H1 (cell line): ENCODE results near the gene CRP. TPM values are rescaled to one million over a fixed set of nuclear protein-coding genes. Genes with fewer than 3 reads are reported as not detected.

Experiments
- CTCF ChIA-PET: fragments of 300-600 bp; sonication (Branson Sonifier 250); formaldehyde crosslinking; loops from one replicate; lab custom pipeline; 2021; ENCODE audit not compliant: partially characterized antibody; lab: Charles Lee
- POLR2A ChIA-PET: fragments of 300-600 bp; sonication (Branson Sonifier 250); formaldehyde crosslinking; loops from one replicate; lab custom pipeline; 2021; ENCODE audit warnings: inconsistent platforms; ENCODE audit not compliant: partially characterized antibody; lab: Charles Lee
- DNase-seq, 2 experiments: peaks; one replicate each; pipeline versions ENCODE4 v3.0.0 to v3.0.0-alpha.2; 2010 to 2022; ENCODE audit warnings: low spot score in 2 of 2, low read depth in 1 of 2, mixed read lengths in 1 of 2
- FAIRE-seq: peaks from 2 replicates; lab custom pipeline; 2011; peaks lifted over from hg19 to GRCh38; lab: Jason Lieb, UNC
- H2AFZ ChIP-seq: 2 replicates; pipeline ENCODE4 v1.8.1; 2012; ENCODE audit warnings: low read length, inconsistent platforms
- H2AK5ac ChIP-seq: 2 replicates; pipeline ENCODE4 v1.6.1; 2013; ENCODE audit warnings: low read depth, low read length
- H2BK120ac ChIP-seq: replicated peaks from 2 replicates; pipeline ENCODE3; 2013; ENCODE audit warnings: low read depth, low read length, inconsistent platforms
- H2BK12ac ChIP-seq: 2 replicates; pipeline ENCODE4 v1.6.1; 2013; ENCODE audit warnings: low read depth, low read length
- H2BK15ac ChIP-seq: 2 replicates; pipeline ENCODE4 v1.6.1; 2013; ENCODE audit warnings: low read length
- H2BK20ac ChIP-seq: 2 replicates; pipeline ENCODE4 v1.6.1; 2013; ENCODE audit warnings: low read length
- H2BK5ac ChIP-seq: 2 replicates; pipeline ENCODE4 v1.6.1; 2013; ENCODE audit warnings: low read depth, low read length
- H3K14ac ChIP-seq: 2 replicates; pipeline ENCODE4 v1.6.1; 2013; ENCODE audit warnings: inconsistent platforms; ENCODE audit not compliant: insufficient read length
- H3K18ac ChIP-seq: 2 replicates; pipeline ENCODE4 v1.6.1; 2013; ENCODE audit warnings: low read length; ENCODE audit errors: extremely low read depth
- H3K23ac ChIP-seq: 2 replicates; pipeline ENCODE4 v1.6.1; 2013; ENCODE audit warnings: inconsistent platforms; ENCODE audit not compliant: insufficient read length
- H3K23me2 ChIP-seq: 2 replicates; pipeline ENCODE4 v1.6.1; 2013; ENCODE audit warnings: low read depth, low read length
- H3K27ac ChIP-seq: 2 replicates; pipeline ENCODE4 v1.6.1; 2011; ENCODE audit warnings: low read depth, low read length, inconsistent platforms
- H3K27me3 ChIP-seq, 4 experiments: replicated peaks in 1 of 4; 1 replicate in 1 of 4; 2 replicates in 3 of 4; pipeline versions ENCODE4 v1.6.1 to v1.8.1; 2011 to 2013; ENCODE audit warnings: low read length in 3 of 4, mild to moderate bottlenecking in 3 of 4, inconsistent platforms in 2 of 4, mixed read lengths in 2 of 4, moderate library complexity in 1 of 4; ENCODE audit not compliant: control insufficient read depth in 3 of 4, insufficient read depth in 3 of 4; ENCODE audit errors: extremely low read depth in 1 of 4
- H3K36me3 ChIP-seq, 4 experiments: 2 replicates each; pipeline versions ENCODE4 v1.6.1 to v1.8.1; 2011 to 2013; ENCODE audit warnings: mild to moderate bottlenecking in 4 of 4, low read length in 3 of 4, moderate library complexity in 2 of 4, control low read depth in 1 of 4, inconsistent platforms in 1 of 4; ENCODE audit not compliant: insufficient read depth in 4 of 4, control insufficient read depth in 2 of 4
- H3K4ac ChIP-seq: replicated peaks from 2 replicates; pipeline ENCODE3; 2013; ENCODE audit warnings: low read length, low read depth, mixed read lengths, inconsistent platforms; ENCODE audit not compliant: insufficient read length
- H3K4me1 ChIP-seq, 4 experiments: replicated peaks in 1 of 4; 1 replicate in 1 of 4; 2 replicates in 3 of 4; pipeline versions ENCODE4 v1.6.1 to v1.8.1; 2011 to 2013; ENCODE audit warnings: low read length in 3 of 4, inconsistent platforms in 2 of 4, mixed read lengths in 1 of 4; ENCODE audit not compliant: insufficient read depth in 4 of 4, control insufficient read depth in 3 of 4
- H3K4me2 ChIP-seq, 2 experiments: 2 replicates each; pipeline versions ENCODE4 v1.6.1 to v1.8.1; 2011 to 2013; ENCODE audit warnings: low read depth in 2 of 2, low read length in 2 of 2, control low read depth in 1 of 2, inconsistent platforms in 1 of 2, mild to moderate bottlenecking in 1 of 2; ENCODE audit not compliant: insufficient read depth in 1 of 2
- H3K4me3 ChIP-seq, 4 experiments: fragments of 200-600, 300-600 bp in 1 of 4; sonication (generic), shearing (Covaris generic), sonication (Bioruptor Twin) in 1 of 4; 2 replicates each; pipeline versions ENCODE4 v1.5.1 to v1.8.1; 2011 to 2016; ENCODE audit warnings: low read length in 4 of 4, low read depth in 3 of 4, control low read depth in 2 of 4, inconsistent platforms in 2 of 4, mild to moderate bottlenecking in 2 of 4, mixed read lengths in 1 of 4, moderate library complexity in 1 of 4; ENCODE audit not compliant: insufficient read depth in 2 of 4; ENCODE audit errors: extremely low read depth in 1 of 4
- H3K56ac ChIP-seq: replicated peaks from 2 replicates; pipeline ENCODE3; 2013; ENCODE audit warnings: low read depth, mild to moderate bottlenecking, mixed read lengths, low read length, inconsistent platforms; ENCODE audit not compliant: insufficient read length
- H3K79me1 ChIP-seq: 2 replicates; pipeline ENCODE4 v1.6.1; 2013; ENCODE audit warnings: low read depth, low read length, control low read depth
- H3K79me2 ChIP-seq, 2 experiments: 2 replicates each; pipeline versions ENCODE4 v1.6.1 to v1.8.1; 2012 to 2013; ENCODE audit warnings: low read length in 2 of 2, mild to moderate bottlenecking in 2 of 2, inconsistent platforms in 1 of 2; ENCODE audit not compliant: insufficient read depth in 2 of 2, control insufficient read depth in 1 of 2
- H3K9ac ChIP-seq, 4 experiments: replicated peaks in 1 of 4; 1 replicate in 1 of 4; 2 replicates in 3 of 4; pipeline versions ENCODE4 v1.6.1 to v1.8.1; 2011 to 2013; ENCODE audit warnings: low read depth in 3 of 4, low read length in 3 of 4, control low read depth in 2 of 4, mild to moderate bottlenecking in 2 of 4, moderate library complexity in 2 of 4, inconsistent platforms in 1 of 4; ENCODE audit errors: extremely low read depth in 1 of 4
- H3K9me3 ChIP-seq, 2 experiments: 2 replicates each; pipeline versions ENCODE4 v1.6.1 to v1.8.1; 2012 to 2013; ENCODE audit warnings: mild to moderate bottlenecking in 2 of 2, moderate library complexity in 2 of 2, control low read depth in 1 of 2, inconsistent platforms in 1 of 2, low read depth in 1 of 2, low read length in 1 of 2, mixed read lengths in 1 of 2; ENCODE audit not compliant: insufficient read depth in 2 of 2
- H4K20me1 ChIP-seq, 2 experiments: replicated peaks in 1 of 2; 2 replicates each; pipeline versions ENCODE3 to v1.8.1; 2011 to 2013; ENCODE audit warnings: inconsistent platforms in 2 of 2, low read length in 2 of 2, mild to moderate bottlenecking in 1 of 2; ENCODE audit not compliant: insufficient read depth in 2 of 2, control insufficient read depth in 1 of 2
- H4K5ac ChIP-seq: 2 replicates; pipeline ENCODE4 v1.6.1; 2013; ENCODE audit warnings: low read length, low read depth, mixed read lengths, inconsistent platforms; ENCODE audit not compliant: insufficient read length
- H4K8ac ChIP-seq: 2 replicates; pipeline ENCODE4 v1.8.0; 2013; ENCODE audit warnings: mild to moderate bottlenecking, moderate library complexity, low read length, inconsistent platforms; ENCODE audit not compliant: insufficient read depth; ENCODE audit errors: extremely low read depth
- H4K91ac ChIP-seq: replicated peaks from 2 replicates; pipeline ENCODE3; 2013; ENCODE audit warnings: low read length, mixed read lengths, inconsistent platforms; ENCODE audit not compliant: insufficient read length
- BRCA1 ChIP-seq: IDR thresholded peaks from 2 replicates; pipeline ENCODE4 v1.6.1; 2012; ENCODE audit warnings: low read depth, low read length, improper control_type of control experiment
- GTF2F1 ChIP-seq: IDR thresholded peaks from 2 replicates; pipeline ENCODE4 v1.6.1; 2012; ENCODE audit warnings: low read depth, low read length, improper control_type of control experiment, borderline replicate concordance
- JUN ChIP-seq: IDR thresholded peaks from 2 replicates; pipeline ENCODE4 v1.6.1; 2011; ENCODE audit warnings: low read depth, mild to moderate bottlenecking, improper control_type of control experiment, low read length
- TAF7 ChIP-seq: optimal IDR thresholded peaks from 2 replicates; pipeline ENCODE3; 2011; ENCODE audit warnings: low read depth, mild to moderate bottlenecking, inconsistent platforms, low read length, moderate library complexity, borderline replicate concordance
- WGBS, 2 experiments: shearing (Covaris generic) in 1 of 2; methylation state at CpG; one replicate each; pipeline versions ENCODE4 v1.1.6 to v1.1.7; 2013 to 2015; ENCODE audit warnings: low lambda C conversion rate in 2 of 2, mixed read lengths in 2 of 2, inconsistent platforms in 1 of 2, low coverage in 1 of 2, missing lambda C conversion rate in 1 of 2; ENCODE audit not compliant: insufficient replicate concordance in 2 of 2, insufficient coverage in 1 of 2, insufficient read length in 1 of 2; ENCODE audit errors: extremely low coverage in 1 of 2, missing lambda C conversion rate in 1 of 2; 5-methylcytosine and 5-hydroxymethylcytosine counted together
- polyA plus RNA-seq, 7 experiments: library from polyadenylated mRNA; depleted of rRNA in 3 of 7; stranded (reverse) in 5 of 7; unstranded in 2 of 7; fragments of >200 nt in 5 of 7; fragments of 200-250 nt in 2 of 7; gene quantifications; 1 replicate in 5 of 7; 2 replicates in 1 of 7; 4 replicates in 1 of 7; pipeline versions ENCODE4 v1.2.1 to v1.2.3, GENCODE V29; 2011 to 2013; ENCODE audit warnings: missing spikeins in 2 of 7, mixed read lengths in 2 of 7
- total RNA-seq: library from RNA; stranded (reverse); fragmentation: NEBNext Ultra II Directional; extraction: Animal tissue kit (Norgen Biotek cat#: 25700); gene quantifications from 2 replicates; pipeline ENCODE4 v1.2.1, GENCODE V29; 2021

The CRP gene
- total and polyA plus RNA-seq, 2 of the 8 experiments (the other 6 are each of a cell fraction or from before 2014, with no cell fraction given) = not detected

DNA sequence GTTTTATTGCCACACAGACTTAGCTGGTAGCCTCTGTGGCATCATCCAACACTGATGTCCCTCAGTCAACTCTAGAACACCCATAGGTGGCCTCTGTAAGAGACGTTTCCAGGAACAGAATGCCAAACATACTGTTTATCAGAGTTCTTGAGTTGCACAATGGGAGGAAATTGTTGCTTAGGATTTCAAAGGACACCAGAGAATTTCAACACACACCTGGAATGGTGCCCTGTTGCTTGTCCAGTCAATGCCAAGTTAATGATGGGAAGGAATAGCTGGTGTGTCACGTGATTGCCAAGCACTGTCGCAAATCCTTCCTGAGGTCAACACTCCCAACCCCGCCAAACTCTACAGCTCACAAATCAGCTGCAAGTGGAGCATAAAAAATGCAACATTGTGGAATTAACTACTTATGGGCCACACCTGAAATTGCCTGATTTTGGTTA is 37.8 kb upstream of the CRP start:
- Histone ChIP-seq H3K9ac (no peak overlapping the region), H4K8ac (no peak overlapping the region), H3K4me2 (no peak overlapping the region), H2BK15ac (no peak overlapping the region), H3K4me3 (no peak overlapping the region), H2BK12ac (no peak overlapping the region), H4K91ac (no peak overlapping the region), H4K20me1 (no peaks in the 10 kb centered on the region), H3K4ac (no peak overlapping the region), H3K18ac (no peak overlapping the region), H3K27me3 (no peaks in the 10 kb centered on the region), H3K27ac (no peak overlapping the region), H4K5ac (no peak overlapping the region), H3K23me2 (no peaks in the 10 kb centered on the region), H3K36me3 (no peaks in the 10 kb centered on the region), H3K9me3 (peaks cover 14 to 33% of the 10 kb centered on the region in 2 experiments; a peak in 2 of 4 replicates), H3K4me1 (no peaks in the 10 kb centered on the region), H2BK120ac (no peak overlapping the region), H3K14ac (no peak overlapping the region), H3K79me1 (no peaks in the 10 kb centered on the region), H3K79me2 (no peaks in the 10 kb centered on the region), H3K56ac (no peak overlapping the region), H2AFZ (no peak overlapping the region), H2BK5ac (no peak overlapping the region), H2AK5ac (no peak overlapping the region), H2BK20ac (no peak overlapping the region), H3K23ac (no peak overlapping the region)
- no peak for DNase-seq
- FAIRE-seq = no peak
- CTCF ChIA-PET = interaction anchor here (0.9 kb wide), 1 partner anchor 23 kb away, joined by 3 read pairs; no protein-coding TSS in a partner anchor
- POLR2A ChIA-PET = no interaction called here
- 60% methylated on average over 4 of the region's 4 CpGs; no CpG with 5 or more reads in 1 of the 2 experiments for WGBS, 2 experiments
- TF ChIP-seq TAF7 (no peak), JUN (no peak), BRCA1 (no peak), GTF2F1 (no peak)
